ENCODE results near the gene SYTL5.

- TF ChIP-seq CTCF (IDR thresholded peaks at IDR 0.05) (no peak), EZH2 (IDR thresholded peaks at IDR 0.05) (no peak)
Observed at GRCh38 chrX:38105216-38105725, 98.9 kb downstream of the SYTL5 start.

All from neural progenitor cell (in vitro differentiated cells).